Upper lobe of left lung (tissue), 6 donors: Measurements from ENCODE around the gene CLUH. TPM values are rescaled to one million over a fixed set of nuclear protein-coding genes. Genes with fewer than 3 reads are reported as not detected.

Source experiments
- ATAC-seq, 2 donors: fragments of 200-7000 bp; cut with Tn5 transposase; one replicate each; pipeline ENCODE4 v1.9.1; 2022; ENCODE audit warnings: mild to moderate bottlenecking in 2 of 2, moderate library complexity in 2 of 2; ENCODE audit not compliant: low FRiP score in 2 of 2
- DNase-seq, 2 donors: peaks; one replicate each; pipeline ENCODE4 v3.0.0-alpha.2; 2019 to 2020
- H3K27ac ChIP-seq, 4 donors: fragments of 200-600 bp; sonication (generic); one replicate each; pipeline ENCODE4 v1.5.1; 2016 to 2019
- H3K27me3 ChIP-seq, 4 donors: fragments of 200-600 bp; sonication (generic); one replicate each; pipeline ENCODE4 v1.5.1; 2017 to 2019
- H3K36me3 ChIP-seq, 4 donors: fragments of 200-600 bp; sonication (generic); one replicate each; pipeline ENCODE4 v1.5.1; 2016 to 2019
- H3K4me1 ChIP-seq, 4 donors: fragments of 200-600 bp; sonication (generic); one replicate each; pipeline ENCODE4 v1.5.1; 2018 to 2019
- H3K4me3 ChIP-seq, 4 donors: fragments of 200-600 bp; sonication (generic); one replicate each; pipeline ENCODE4 v1.5.1; 2017 to 2019; ENCODE audit warnings: mild to moderate bottlenecking in 2 of 4, moderate library complexity in 1 of 4
- H3K9me3 ChIP-seq, 4 donors: fragments of 200-600 bp; sonication (generic); one replicate each; pipeline ENCODE4 v1.5.1; 2018 to 2019
- EP300 ChIP-seq, 4 donors: sonication (generic); formaldehyde crosslinking; IDR thresholded peaks; one replicate each; pipeline ENCODE4 v1.5.1; 2017; ENCODE audit warnings: antibody characterized with exemption in 4 of 4, control low read depth in 2 of 4
- POLR2A ChIP-seq, 4 donors: fragments of 450-650 bp; IDR thresholded peaks; one replicate each; pipeline ENCODE4 v1.5.1; 2016 to 2017; ENCODE audit warnings: antibody characterized with exemption in 4 of 4, mild to moderate bottlenecking in 2 of 4
- POLR2AphosphoS5 ChIP-seq, 2 donors: sonication (generic); formaldehyde crosslinking; IDR thresholded peaks; one replicate each; pipeline ENCODE4 v1.5.1; 2017; ENCODE audit warnings: antibody characterized with exemption in 2 of 2
- WGBS, 2 donors: methylation state at CpG; one replicate each; pipeline ENCODE4 v1.1.5; 2017 to 2018; 5-methylcytosine and 5-hydroxymethylcytosine counted together
- total RNA-seq, 6 donors: library from RNA; depleted of rRNA in 4 of 6; stranded (reverse); fragments of >200 nt in 4 of 6; gene quantifications; one replicate each; pipeline versions ENCODE4 v1.1.0 to v1.2.1, GENCODE V29; 2016 to 2021
- TF ChIP-seq, protein P1 (sequence below), 6 experiments: fragments of 450-650 bp in 4 of 6; fragments of 200-600 bp in 2 of 6; sonication (generic) in 2 of 6; IDR thresholded peaks; one replicate each; pipeline ENCODE4 v1.5.1; 2016 to 2019; ENCODE audit warnings: antibody characterized with exemption in 6 of 6
- donor health status: DM: no; HTN: no; CAD: no; lungs with moderate emphysema.
- donor health status: DM: no; HTN: yes; CAD: no; lungs with severe emphysema.

The CLUH gene
- total RNA-seq, 6 donors from 2014 or later = 47.9 to 137 (median 87.2) TPM

DNA sequence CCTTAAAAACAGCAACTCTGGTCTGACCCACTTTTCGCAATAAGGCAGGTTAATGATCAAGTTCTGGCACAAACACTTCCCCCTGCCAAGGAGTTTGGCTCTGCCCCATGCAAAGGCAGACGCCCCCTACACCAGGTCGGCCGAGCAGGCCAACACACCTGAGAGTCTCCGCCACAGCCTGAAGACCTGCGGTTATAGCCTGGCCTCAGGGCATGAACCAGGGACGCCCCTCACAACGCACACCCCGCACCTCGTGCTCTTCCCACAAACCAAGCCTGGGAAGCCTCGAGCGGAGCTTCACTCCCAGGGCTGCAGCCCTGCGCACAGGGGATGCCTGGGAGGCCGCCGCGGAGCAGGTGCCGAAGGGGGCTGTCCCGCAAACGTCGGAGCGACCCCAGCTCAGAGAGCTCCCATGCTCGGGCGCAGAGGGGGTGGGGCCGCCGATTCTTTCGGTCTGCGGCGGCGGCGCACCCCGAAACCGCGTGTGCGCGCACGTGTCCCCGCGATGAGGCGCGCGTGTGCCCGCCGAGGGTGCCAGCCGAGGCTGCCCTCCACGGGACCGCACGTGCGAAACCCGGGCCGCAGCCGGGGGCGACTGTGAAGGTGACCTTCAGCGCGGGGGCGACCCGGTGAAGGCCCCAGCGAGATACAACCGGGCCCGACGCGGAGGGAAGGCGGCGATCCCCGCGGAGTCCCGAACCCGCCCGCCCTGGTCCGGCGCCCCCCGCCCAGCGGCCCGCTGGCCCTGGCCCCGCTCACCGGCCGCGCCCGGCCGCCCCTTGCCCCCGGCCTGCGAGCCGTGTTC, 559 bp downstream of the CLUH start:
- Histone ChIP-seq H3K4me1 (peaks cover 44 to 57% (median 49%) of the 10 kb centered on the region in 4 donors), H3K9me3 (no peaks in the 10 kb centered on the region), H3K4me3 (peak overlapping the region; percentile 93 to 99 (median 96)), H3K27me3 (no peaks in the 10 kb centered on the region), H3K36me3 (no peaks in the 10 kb centered on the region), H3K27ac (peak overlapping the region; percentile 54 to 79 (median 73))
- WGBS, 2 donors = 0 to 1% methylated on average over 11 to 22 of the region's 82 CpGs
- peak in 1 of 2 donors; percentile 13 for ATAC-seq
- peak in 1 of 2 donors; percentile 91 for DNase-seq
- TF ChIP-seq POLR2A (IDR thresholded peaks at IDR 0.05) = peak in 1 of 4 donors; percentile 44
- TF ChIP-seq, protein P1, sequence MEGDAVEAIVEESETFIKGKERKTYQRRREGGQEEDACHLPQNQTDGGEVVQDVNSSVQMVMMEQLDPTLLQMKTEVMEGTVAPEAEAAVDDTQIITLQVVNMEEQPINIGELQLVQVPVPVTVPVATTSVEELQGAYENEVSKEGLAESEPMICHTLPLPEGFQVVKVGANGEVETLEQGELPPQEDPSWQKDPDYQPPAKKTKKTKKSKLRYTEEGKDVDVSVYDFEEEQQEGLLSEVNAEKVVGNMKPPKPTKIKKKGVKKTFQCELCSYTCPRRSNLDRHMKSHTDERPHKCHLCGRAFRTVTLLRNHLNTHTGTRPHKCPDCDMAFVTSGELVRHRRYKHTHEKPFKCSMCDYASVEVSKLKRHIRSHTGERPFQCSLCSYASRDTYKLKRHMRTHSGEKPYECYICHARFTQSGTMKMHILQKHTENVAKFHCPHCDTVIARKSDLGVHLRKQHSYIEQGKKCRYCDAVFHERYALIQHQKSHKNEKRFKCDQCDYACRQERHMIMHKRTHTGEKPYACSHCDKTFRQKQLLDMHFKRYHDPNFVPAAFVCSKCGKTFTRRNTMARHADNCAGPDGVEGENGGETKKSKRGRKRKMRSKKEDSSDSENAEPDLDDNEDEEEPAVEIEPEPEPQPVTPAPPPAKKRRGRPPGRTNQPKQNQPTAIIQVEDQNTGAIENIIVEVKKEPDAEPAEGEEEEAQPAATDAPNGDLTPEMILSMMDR (IDR thresholded peaks at IDR 0.05) = no peak

DNA sequence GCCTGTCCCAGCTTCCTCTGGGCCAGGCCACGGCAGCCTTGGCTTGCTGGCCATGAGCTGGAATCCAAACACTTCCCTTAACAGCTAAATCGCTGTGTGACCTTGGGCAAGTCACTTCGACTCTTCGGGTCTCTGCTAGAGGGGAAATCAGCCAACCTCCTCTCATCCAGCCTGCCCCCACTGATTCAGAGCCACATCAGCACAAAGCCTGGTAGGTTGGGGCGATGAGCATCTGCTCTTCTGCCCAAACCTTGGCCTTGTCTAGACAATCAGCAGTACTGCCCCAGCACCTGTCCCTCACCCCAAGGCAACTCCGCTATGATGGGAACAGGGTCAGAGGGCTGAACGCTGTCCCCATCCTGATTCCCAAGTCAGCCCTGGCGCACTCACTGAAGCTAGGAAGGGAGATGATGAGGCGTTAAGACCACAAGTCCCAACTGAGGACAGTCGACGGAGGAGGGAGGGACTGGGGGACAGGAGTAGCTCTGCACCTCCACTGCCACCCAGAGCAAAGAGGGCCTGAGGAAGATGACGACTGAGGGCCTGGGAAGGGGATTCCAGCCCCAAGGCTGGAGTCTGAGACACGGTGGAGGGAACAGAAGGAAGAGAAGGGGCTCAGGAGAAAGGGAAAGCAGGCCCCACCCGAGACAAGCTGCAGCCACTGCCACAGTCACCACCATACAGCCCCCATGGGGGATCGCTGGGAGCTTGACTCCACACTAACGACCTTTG, 1.3 kb downstream of the CLUH start:
- Histone ChIP-seq H3K27me3 (no peaks in the 10 kb centered on the region), H3K27ac (peak overlapping the region; percentile 54 to 79 (median 73)), H3K36me3 (no peaks in the 10 kb centered on the region), H3K4me3 (peak overlapping the region in 3 of 4 donors; percentile 96 to 99 (median 97)), H3K4me1 (peaks cover 44 to 57% (median 49%) of the 10 kb centered on the region in 4 donors), H3K9me3 (no peaks in the 10 kb centered on the region)
- no peak for ATAC-seq
- 37 to 39% methylated on average over 11 to 16 of the region's 16 CpGs for WGBS, 2 donors
- TF ChIP-seq, protein P1 (IDR thresholded peaks at IDR 0.05) = no peak
- no peak for TF ChIP-seq POLR2AphosphoS5 (IDR thresholded peaks at IDR 0.05)
- no peak for TF ChIP-seq EP300 (IDR thresholded peaks at IDR 0.05)
- DNase-seq = no peak

DNA sequence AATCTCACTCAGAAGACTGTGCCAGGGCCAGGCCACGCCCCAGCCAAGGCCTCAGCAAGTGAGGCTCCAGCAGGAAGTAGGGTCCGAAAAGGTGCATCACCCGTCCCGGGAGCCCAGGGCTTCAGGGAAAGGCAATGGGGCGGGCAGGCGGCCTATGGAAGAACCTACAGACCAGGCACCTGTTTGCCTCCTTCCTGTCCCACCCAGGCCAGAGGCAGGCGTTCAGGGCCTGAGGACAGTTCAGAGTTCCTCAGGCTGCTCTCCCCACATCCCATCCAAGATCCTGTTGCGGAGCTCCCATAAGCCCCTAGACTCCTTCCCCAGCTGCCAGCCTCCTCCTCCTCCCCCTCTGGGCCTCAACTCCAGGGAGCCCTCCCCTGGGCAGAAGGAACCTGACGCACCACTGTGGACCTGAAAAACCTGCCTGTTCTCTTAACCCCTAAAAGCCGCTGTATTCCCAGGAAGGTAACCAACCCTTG, 2.3 kb downstream of the CLUH start:
- no peak for TF ChIP-seq EP300 (IDR thresholded peaks at IDR 0.05)
- peak in 1 of 4 donors; percentile 44 for TF ChIP-seq POLR2A (IDR thresholded peaks at IDR 0.05)
- TF ChIP-seq POLR2AphosphoS5 (IDR thresholded peaks at IDR 0.05) = no peak
- ATAC-seq (peak in 1 of 2 donors; percentile 58), DNase-seq (peak; percentile 84 to 85)
- Histone ChIP-seq H3K27me3 (no peaks in the 10 kb centered on the region), H3K9me3 (no peaks in the 10 kb centered on the region), H3K4me3 (peak overlapping the region in 2 of 4 donors; percentile 24 to 96), H3K4me1 (peaks cover 44 to 57% (median 49%) of the 10 kb centered on the region in 4 donors), H3K36me3 (peaks cover 0 to 3% (median 2%) of the 10 kb centered on the region in 4 donors), H3K27ac (peak overlapping the region; percentile 43 to 79 (median 73))
- 56 to 63% methylated on average over 10 of the region's 10 CpGs for WGBS, 2 donors

DNA sequence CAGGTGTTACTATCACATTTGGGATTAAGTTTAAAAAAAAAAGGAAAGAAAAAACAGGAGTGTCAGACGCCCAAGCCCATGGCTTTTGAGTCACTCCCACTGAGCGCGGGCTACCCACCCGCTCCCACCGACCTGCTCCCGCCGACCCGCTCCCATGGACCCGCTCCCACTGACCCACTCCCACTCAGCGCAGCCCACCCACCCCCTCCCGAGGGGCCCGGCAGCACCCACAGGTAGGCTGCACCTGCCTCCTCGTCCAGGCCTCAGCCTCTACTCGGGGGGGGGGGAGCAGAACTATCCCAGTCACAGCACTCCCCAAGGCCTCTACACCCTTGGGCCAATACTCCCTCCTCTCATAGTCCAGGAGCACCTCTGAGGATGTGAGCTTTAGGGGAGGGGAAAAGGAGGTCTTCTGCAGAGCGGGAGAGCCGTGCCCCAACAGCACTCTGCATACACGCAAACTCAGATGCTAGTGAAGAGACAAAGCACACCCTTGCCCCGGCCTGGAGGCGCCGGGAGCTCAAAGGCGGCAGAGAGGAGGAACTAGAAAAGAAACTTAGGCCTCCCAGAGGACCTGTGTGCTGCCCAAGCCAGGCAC, 2.9 kb downstream of the CLUH start:
- ATAC-seq (no peak), DNase-seq (peak in 1 of 2 donors; percentile 78)
- Histone ChIP-seq H3K4me1 (peaks cover 44 to 57% (median 49%) of the 10 kb centered on the region in 4 donors), H3K9me3 (no peaks in the 10 kb centered on the region), H3K27me3 (no peaks in the 10 kb centered on the region), H3K27ac (peak overlapping the region; percentile 43 to 79 (median 73)), H3K4me3 (peak overlapping the region in 2 of 4 donors; percentile 24 to 96), H3K36me3 (peaks cover 0 to 9% (median 5%) of the 10 kb centered on the region in 4 donors)
- TF ChIP-seq, protein P1 (IDR thresholded peaks at IDR 0.05) = no peak
- TF ChIP-seq POLR2AphosphoS5 (IDR thresholded peaks at IDR 0.05) (no peak), POLR2A (IDR thresholded peaks at IDR 0.05) (no peak), EP300 (IDR thresholded peaks at IDR 0.05) (no peak)
- WGBS, 2 donors = 69 to 81% methylated on average over 16 to 20 of the region's 21 CpGs
